Measurements from ENCODE around the gene ZNF76.

DNA sequence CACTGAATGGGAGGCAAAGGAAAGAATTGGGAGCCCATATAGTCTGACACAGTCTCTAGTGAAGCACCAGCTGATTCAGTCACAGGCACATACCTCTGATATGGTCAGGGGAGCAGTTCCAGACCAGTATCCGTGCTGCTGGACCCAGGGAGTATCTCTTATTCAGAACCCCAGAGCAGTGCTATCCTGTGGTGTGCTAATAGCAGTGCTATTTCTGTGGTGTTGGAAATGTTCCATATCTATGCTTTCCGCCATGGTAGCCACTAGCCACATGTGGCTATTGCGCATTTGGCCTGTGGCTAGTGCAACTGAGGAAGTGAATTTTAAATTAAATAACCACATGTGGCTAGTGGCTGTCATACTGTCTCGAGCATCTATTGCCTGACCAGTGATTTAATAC is 34.8 kb upstream of the ZNF76 start:
- TF ChIP-seq, protein P1, sequence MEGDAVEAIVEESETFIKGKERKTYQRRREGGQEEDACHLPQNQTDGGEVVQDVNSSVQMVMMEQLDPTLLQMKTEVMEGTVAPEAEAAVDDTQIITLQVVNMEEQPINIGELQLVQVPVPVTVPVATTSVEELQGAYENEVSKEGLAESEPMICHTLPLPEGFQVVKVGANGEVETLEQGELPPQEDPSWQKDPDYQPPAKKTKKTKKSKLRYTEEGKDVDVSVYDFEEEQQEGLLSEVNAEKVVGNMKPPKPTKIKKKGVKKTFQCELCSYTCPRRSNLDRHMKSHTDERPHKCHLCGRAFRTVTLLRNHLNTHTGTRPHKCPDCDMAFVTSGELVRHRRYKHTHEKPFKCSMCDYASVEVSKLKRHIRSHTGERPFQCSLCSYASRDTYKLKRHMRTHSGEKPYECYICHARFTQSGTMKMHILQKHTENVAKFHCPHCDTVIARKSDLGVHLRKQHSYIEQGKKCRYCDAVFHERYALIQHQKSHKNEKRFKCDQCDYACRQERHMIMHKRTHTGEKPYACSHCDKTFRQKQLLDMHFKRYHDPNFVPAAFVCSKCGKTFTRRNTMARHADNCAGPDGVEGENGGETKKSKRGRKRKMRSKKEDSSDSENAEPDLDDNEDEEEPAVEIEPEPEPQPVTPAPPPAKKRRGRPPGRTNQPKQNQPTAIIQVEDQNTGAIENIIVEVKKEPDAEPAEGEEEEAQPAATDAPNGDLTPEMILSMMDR (IDR thresholded peaks at IDR 0.05; ENCODE audit: control extremely low read depth in 1 of 3, insufficient read depth in 1 of 3, low read depth in 1 of 3, low read length in 3 of 3): no peak
- no peak for TF ChIP-seq HDAC2 (IDR thresholded peaks at IDR 0.05; ENCODE audit: borderline replicate concordance in 1 of 2, low read depth in 2 of 2, low read length in 2 of 2)
- no peak for TF ChIP-seq BRCA1 (IDR thresholded peaks at IDR 0.05; ENCODE audit: low read depth, low read length)
- no peak for TF ChIP-seq SP1 (IDR thresholded peaks at IDR 0.05; ENCODE audit: low read depth, low read length)
- no peak for TF ChIP-seq POLR2AphosphoS5 (IDR thresholded peaks at IDR 0.05; ENCODE audit: low read depth, low read length)
- no peak for TF ChIP-seq SP2 (IDR thresholded peaks at IDR 0.05; ENCODE audit: low read length)
- no peak for TF ChIP-seq RXRA (IDR thresholded peaks at IDR 0.05; ENCODE audit: insufficient read depth, low read depth, low read length)
- TF ChIP-seq POLR2A (IDR thresholded peaks at IDR 0.05; ENCODE audit: control extremely low read depth in 1 of 2, low read depth in 2 of 2, low read length in 2 of 2): no peak
- TF ChIP-seq ZNF274 (IDR thresholded peaks at IDR 0.05; ENCODE audit: borderline replicate concordance, extremely low read depth, low read length): no peak
- TF ChIP-seq GABPA (IDR thresholded peaks at IDR 0.05; ENCODE audit: borderline replicate concordance, insufficient read depth, low read length): no peak
- no peak for TF ChIP-seq TBP (IDR thresholded peaks at IDR 0.05; ENCODE audit: low read depth, low read length)
- TF ChIP-seq TEAD4 (IDR thresholded peaks at IDR 0.05; ENCODE audit: low read depth, low read length): no peak
- no peak for TF ChIP-seq CBX5 (IDR thresholded peaks at IDR 0.05; ENCODE audit: low read depth, low read length)
